OCI-M2 (cell line): ENCODE results near the gene TTC9B.
"Not testable (repeated sequence)": the region's sequence is repeated elsewhere in the genome, so short reads cannot be mapped to it uniquely, and the experiment has no call there.

Experiments used
- DNase-seq: peaks from one replicate; lab custom pipeline; 2025; ENCODE audit not compliant: unreplicated experiment; lab: John Stamatoyannopoulos, UW

TTC9B gene

DNA sequence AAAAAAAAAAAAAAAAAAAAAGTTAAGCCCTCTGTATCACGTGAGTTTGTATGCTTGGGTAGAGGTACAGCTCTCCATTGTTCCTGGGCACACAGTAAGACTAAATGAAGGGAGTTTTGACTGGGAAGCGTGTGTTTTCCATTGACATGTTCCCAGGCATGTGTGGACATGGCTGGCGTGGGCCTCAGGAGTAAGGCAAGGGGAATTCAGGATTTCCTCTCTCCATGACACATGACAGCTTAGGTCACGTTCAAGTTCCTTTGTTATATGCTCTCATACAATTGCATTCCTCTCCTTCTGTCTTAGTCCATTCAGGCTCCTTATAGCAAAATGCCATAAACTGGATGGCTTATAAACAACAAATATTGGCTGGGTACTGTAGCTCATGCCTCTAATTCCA is 44.1 kb downstream of the TTC9B start:
- DNase-seq: no peak

DNA sequence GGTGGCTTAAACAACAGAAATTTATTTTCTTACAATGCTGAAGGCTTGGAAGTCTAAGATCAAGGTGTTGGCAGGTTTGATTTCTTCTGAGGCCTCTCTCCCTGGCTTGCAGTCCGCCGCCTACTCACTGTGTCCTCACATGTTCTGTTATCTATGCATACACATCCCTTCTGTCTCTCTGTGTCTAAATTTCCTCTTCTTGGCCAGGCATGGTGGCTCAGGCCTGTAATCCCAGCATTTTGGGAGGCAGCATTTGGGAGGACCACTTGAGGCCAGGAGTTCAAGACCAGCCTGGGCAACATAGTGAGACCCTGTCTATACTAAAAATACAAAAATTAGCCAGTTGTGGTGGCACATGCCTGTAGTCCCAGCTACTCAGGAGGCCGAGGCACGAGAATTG is 46.9 kb downstream of the TTC9B start:
- not testable (repeated sequence) for DNase-seq

DNA sequence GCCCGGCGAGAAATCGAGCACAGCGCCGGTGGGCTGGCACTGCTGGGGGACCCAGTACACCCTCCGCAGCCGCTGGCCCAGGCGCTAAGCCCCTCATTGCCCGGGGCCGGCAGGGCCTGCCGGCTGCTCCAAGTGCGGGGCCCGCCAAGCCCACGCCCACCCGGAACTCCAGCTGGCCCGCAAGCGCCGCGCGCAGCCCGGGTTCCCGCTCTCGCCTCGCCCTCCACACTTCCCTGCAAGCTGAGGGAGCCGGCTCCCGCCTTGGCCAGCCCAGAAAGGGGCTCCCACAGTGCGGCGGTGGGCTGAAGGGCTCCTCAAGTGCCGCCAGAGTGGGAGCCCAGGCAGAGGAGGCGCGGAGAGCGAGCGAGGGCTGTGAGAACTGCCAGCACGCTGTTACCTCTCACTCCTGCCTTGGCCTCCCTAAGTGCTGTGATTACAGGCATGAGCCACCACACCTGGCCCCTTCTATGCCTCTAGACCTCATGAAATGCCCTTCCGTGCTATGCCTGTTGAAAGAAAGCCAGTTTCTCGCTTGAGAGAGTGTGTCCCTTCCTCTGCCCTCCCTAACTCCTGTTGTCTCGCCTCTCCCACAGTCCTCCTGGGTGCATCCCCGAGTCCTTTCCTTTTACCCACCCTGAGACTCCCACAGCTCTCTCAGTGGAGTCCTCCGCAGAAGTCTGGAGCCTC is 47.7 kb downstream of the TTC9B start:
- DNase-seq: not testable (repeated sequence)

DNA sequence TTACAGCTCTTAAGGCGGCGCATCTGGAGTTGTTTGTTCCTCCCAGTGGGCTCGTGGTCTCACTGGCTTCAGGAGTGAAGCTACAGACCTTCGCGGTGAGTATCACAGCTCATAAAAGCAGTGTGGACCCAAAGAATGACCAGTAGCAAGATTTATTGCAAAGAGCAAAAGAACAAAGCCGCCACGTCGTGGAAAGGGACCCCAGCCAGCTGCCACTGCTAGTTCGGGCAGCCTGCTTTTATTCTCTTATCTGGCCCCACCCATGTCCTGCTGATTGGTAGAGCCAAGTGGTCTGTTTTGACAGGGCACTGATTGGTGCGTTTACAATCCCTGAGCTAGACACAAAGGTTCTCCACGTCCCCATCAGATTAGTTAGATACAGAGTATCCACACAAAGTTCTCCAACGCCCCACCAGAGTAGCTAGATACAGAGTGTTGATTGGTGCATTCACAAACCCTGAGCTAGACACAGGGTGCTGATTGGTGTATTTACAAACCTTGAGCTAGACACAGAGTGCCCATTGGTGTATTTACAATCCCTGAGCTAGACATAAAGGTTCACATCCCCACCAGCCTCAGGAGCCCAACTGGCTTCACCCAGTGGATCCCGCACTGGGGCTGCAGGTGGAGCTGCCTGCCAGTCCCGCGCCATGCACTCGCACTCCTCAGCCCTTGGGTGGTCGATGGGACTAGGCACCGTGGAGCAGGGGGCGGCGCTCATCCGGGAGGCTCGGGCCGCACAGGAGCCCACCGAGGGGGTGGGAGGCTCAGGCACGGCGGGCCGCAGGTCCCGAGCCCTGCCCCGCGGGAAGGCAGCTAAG is 48.5 kb downstream of the TTC9B start:
- not testable (repeated sequence) for DNase-seq
